HG03432 (cell line): ENCODE results near the gene RHBDL1.

Experiments used
- ATAC-seq: cut with Tn5 transposase; IDR thresholded peaks from one replicate; pipeline ENCODE4 v1.9.1; 2021; ENCODE audit warnings: mild to moderate bottlenecking, moderate library complexity; ENCODE audit not compliant: unreplicated experiment

RHBDL1 gene

DNA sequence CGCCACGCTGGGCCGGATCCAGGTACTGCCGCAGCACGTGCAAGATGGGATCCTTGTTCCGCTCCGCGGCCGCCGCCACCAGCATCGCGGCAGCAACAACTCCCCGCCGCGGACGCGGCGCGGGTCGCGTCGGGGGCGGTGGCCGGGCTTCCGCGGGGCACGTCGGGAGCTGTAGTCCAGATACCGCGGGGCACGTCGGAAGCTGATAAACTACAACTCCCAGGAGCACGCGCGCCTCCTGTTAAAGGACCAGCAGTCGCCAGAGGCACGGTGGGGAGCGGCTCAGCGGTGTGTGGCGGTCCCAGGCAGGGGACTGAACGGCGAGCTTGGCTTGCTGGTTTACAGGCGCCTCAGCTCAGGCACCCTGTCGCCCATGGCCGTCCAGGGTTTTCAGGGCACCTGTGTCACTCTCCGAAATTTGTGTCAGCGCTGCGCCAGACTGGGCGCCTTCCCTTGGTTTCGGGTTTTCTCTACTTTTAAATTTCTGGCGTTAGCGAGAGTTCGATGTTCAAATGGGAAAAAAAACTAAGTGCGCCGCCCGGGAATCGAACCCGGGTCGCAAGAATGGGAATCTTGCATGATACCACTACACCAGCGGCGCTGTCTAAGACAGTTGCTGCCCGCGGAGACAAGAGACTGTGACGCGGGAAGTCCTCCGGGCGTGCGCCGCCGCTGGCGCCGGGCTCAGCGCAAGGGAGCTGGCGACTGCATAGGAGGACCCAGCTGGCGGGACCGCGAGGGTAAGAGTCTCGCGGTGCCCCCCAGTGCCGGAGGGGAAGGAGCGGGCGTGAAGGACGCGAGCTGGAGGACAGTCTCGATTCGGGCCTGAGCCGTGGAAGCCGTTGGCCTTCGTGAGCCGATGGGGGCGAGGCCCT lies 39.0 kb upstream of the RHBDL1 start, which contains the start of gene METTL26:
Gene METTL26, minus strand, starts transcription at position 100 of the 875 bp plus-strand sequence. Its CDS starts 15 bp downstream, at position 85.
- peak; percentile 66 for ATAC-seq

DNA sequence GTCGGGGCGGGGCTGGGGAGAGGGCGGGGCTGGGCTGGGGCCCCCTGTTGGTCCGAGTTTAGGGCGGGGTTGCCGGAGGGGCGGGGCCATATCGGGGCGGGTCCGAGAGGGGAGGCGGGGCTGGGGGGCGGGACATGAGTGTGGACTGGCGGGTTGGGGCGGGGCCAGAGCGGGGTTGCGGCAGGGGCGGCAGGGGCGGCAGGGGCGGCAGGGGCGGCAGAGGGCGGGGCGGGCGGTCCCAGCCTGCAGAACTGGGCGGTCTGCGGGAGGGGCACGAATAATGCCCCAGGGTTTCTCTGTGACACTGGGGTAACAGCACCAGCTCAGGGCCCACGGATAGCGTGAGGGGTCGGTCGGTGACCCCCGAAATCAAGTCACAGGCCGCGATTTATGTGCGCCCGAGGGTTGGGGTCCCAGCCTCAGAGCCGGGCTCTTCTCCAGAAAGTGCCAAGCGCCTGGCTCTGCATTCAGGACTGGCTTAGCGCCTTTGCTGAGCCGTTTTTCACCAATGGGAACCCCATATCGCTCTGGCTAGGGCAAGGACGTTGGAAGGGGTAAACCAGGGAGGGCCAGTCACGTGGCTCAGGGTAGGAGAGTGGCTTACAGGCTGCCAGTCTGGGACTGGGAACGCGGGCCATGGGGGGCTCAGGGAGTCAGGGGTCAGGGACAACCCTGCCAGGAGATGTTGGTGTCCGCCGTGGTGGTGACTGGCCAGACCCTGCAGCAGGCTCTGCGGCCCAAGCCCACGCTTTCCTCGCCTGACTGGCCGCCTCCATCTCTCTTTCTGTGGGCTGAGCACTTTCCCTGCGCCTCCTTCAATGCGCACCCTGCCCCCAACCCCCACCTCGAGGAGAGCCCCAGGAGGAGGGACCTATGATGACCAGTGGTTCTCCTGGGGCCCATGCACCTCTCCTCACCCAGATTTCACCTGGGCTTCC lies 38.1 kb upstream of the RHBDL1 start:
- ATAC-seq: no peak

DNA sequence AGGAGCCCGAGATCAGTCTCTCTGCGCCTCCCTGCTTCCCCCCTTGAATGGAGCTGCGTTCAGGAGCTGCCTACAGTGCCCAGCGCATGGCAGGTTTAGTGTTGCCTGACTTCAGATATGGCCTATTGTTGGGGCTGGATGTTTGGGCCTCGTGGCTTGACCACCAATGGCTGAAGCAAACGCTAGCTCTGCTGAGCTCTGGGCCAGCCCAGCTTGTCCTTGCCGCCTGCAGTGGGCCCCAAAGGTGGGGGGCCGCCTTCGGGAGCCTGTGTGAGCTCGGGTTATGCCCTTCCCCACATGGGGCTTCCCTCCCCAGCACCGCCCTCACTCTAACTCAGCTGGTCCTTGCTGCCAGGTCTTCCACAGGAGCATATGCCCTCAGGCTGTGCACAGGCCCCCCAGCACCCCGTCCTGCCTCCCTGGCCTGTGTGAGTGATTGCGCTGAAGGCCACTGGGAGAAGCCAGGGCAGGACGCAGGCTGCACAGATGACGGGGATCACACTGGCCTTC lies 37.4 kb upstream of the RHBDL1 start:
- ATAC-seq: no peak

DNA sequence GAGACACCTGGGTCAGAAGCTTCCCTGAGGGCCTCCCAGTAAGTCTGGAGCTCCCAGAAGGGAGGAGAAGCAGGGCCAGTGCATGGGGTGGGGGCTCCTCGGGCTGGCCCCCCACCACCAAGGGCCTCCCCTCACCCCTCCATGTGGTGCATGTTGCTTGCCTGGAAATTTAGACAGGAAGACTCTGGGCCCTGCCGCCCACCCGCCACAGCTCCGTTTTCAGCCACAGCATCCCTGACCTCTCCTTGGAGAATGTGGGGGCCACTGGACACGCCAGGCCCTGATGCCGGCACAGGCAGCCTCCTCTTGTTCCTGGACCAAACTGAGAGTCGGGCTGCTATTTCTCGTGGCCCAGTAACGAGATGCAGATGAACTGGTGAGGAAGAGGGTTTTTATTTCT lies 36.6 kb upstream of the RHBDL1 start:
- ATAC-seq: no peak

DNA sequence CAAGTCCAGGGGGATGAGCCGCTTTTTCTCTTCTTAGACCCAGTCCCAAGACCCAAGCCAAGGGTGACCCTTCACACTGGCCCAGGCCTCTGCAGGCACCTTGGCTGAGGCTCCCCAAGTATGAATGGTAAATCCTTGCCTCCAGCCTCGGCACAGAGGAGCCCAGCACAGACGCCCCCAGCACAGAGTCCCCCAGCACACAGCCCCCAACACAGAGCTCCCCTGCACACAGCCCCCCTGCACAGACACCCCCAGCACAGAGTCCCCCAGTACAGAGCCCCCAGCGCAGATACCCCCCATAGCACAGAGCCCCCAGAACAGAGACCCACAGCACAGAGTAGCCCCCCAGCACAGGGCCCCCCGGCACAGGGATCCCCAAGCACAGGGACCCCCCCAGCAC lies 34.9 kb upstream of the RHBDL1 start:
- ATAC-seq: no peak

DNA sequence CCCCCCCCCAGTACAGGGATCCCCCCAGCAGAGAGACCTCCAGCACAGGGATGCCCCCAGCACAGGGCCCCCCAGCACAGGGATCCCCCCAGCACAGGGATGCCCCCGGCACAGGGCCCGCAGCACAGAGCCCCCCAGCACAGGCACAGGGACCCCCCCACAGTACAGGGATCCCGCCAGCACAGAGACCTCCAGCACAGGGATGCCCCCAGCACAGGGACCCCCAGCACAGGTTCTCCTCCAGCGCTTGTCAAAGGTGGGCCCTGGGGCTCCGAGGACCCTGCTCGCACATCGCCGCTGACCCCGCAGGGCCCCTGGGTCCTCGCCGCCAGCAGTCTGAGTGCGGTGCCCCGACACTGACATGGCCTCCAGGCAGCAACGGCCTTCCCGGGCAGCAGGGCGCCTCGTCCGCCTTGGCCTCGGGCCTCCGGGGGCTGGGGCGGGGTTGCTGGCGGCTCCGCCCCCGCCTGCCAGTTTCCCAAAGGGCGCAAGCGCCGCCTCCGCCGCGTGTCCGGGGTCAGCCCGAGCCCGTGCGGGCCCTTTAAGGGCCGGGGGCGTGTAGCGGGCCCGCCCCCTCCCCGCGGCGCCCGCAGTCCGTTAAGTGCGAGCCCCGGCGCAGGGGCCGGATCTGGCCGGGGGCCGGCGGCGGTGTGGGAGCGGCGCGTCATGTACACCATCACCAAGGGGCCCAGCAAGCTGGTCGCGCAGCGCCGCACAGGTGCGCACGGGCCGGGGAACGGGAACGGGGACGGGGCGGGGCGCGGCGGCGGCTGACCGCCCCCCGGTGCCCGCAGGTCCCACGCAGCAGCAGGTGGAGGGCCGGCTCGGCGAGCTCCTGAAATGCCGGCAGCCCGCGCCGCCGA lies 33.9 kb upstream of the RHBDL1 start, which contains the start of gene MCRIP2:
Gene MCRIP2, plus strand, starts transcription at position 503 of the 863 bp plus-strand sequence. Its CDS starts 164 bp downstream, at position 667.
- ATAC-seq: peak; percentile 50

DNA sequence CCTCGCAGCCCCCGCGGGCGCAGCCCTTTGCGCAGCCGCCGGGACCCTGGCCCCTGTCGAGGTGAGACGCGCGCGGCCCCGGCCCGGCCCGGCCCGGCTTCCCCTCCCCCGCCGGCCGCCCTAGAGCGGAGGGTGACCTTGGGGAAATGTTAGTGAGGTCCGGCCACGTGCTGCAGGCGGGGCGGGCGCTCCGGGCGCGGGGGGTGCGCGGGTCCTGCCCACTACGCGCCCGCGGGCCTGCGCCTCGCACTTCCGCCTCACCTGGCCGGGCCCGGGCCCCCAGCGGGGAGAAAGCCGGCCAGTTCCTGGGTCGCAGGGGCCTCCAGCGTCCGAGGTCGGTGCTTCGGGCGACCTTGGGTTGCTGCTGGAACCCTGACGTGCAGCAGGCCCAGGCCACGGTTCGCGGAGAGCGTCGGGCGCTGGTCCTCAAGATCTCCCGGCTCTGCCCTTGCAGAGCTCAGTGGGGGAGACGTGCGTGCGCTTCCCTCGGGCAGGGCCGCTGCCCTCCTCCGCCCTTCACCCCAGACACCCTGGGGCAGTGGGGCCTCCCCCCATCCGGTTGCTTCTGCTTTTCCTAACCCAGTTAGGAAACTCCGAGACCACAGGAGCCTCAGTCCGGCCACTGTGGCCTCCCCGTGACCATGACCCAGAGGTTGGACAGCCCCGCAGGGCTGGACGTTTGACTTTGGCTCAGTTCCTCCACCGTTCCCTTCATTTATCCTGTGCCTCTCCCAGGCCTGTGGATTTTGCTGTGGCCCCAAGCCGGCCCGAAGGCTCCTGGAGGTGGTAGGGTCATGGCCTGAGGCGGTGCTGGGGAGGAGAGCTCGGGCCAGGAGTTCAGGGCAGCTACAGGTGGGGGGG lies 33.1 kb upstream of the RHBDL1 start:
- peak; percentile 43 for ATAC-seq

DNA sequence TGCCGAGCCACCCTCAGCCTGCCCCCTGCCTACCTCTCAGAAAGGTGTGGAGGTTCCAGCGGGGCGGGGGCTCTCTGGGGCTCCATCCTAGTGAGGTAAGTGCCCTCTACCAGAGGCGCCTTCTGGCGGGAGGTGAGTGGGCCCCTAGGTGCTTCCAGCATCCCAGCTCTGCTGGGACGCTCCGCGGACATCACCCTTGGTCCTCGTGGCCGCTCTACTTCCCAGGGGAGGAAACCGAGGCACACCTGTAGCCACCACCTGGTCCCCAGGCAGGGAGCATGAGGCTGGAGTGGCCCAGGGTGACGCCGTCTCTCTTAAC lies 32.5 kb upstream of the RHBDL1 start:
- ATAC-seq: no peak

DNA sequence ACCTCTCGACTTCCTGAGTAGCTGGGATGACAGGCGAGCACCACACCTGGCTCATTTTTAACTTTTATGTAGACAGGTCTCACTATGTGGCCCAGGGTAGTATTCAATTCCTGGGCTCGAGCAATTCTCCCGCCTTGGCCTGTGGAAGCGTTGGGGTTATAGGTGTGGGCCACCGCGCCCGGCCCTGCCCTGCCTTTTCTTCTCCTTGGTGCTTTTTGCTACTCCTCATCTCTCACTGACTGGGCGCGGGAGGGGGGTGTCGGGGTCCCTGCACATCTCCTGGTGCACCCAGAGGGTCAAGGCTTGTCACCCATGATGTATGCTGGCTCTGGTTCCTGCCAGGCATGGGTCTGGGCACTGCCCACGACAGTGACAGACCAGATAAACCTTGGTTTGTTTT lies 30.9 kb upstream of the RHBDL1 start:
- no peak for ATAC-seq

DNA sequence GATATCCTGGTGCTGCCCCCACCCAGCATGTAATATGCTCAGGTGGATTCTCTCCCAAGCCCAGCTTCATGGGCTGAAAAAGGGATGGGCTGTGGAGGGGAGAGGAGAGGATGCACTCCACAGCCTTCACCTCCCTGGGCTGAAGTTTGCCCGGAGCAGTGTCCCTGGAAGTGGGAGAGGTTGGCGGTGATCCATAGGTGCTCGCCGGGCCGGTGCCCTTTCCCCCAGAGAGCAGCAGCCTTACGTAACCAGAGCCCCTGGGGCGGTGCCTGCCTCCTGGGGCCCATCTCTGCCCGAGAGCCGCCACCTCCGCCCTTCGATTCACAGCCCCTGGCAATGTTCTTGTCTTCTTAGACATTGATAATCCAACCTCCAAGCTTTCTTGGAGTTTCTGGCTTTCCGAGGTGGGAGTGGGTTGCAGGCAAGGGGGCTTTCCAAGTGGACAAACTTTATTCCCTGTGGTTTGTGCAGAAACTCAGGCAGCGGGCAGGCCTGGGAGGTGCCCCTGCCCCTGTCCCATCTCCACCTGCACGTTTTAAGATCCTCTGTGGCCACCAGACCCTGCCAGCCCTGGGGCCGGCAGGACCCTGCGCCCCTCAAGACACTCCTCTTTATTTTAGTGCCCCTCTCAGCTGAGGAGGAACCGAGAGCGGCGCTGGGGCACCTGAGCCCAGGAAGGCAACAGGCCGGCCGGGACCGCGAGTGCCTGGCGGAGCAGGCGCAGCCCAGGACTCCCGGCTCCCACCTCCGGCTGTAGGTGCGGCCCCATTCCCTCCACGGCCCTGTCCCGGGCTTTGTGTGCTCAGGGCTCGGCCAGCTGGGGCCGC lies 29.4 kb upstream of the RHBDL1 start:
- ATAC-seq: no peak

DNA sequence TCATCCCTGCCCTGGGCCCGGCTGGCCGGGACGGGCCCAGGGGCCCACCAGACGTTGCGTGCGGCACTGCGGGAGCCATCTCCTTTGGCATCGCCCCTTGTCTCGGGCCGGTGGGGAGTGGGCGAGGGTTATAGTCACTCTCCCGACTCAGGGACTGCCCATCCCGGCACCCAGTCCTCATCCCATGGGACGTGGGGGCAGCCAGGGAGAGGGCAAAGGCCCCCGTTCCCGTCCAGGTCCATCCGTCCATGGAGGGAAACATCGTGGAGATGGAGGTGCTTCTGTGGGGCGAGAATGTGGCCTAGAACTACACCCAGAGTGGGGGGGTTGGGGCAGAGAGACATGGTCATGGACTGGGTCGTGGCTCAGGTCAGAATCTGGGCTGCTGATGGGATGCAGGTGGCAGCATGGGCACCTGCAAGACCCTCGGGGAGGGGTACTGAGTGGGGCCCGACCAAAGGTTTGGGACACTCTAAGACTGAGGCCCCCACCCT lies 28.7 kb upstream of the RHBDL1 start:
- ATAC-seq: no peak

DNA sequence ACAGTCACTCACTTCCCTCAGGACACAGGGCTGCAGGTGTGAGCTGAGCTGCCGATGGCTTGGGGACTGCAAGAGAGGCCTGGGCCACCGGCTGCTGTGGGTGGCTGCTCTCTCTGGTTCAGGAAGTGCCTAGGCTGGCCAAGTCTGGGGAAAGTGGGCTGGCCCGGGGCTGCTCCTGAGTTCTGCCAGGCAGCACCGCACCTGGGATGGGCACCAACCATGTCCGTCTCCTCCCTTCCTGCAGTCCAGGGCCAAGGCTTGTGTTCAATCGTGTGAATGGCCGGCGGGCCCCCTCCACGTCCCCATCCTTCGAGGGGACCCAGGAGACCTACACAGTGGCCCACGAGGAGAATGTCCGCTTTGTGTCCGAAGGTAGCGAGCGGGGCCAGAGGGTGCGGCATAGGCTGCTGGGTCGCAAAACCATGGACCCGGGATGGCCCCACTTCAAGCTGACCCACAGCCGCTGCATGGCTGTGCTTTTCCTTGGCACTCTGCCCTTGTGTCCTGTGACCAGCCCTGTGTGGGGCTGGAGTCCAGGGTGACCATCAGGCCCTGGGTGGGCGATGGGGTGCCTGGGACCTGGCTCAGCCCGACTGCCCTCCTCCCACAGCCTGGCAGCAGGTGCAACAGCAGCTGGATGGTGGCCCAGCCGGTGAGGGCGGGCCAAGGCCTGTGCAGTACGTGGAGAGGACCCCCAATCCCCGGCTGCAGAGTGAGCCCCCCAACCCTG lies 28.1 kb upstream of the RHBDL1 start:
- ATAC-seq: no peak

DNA sequence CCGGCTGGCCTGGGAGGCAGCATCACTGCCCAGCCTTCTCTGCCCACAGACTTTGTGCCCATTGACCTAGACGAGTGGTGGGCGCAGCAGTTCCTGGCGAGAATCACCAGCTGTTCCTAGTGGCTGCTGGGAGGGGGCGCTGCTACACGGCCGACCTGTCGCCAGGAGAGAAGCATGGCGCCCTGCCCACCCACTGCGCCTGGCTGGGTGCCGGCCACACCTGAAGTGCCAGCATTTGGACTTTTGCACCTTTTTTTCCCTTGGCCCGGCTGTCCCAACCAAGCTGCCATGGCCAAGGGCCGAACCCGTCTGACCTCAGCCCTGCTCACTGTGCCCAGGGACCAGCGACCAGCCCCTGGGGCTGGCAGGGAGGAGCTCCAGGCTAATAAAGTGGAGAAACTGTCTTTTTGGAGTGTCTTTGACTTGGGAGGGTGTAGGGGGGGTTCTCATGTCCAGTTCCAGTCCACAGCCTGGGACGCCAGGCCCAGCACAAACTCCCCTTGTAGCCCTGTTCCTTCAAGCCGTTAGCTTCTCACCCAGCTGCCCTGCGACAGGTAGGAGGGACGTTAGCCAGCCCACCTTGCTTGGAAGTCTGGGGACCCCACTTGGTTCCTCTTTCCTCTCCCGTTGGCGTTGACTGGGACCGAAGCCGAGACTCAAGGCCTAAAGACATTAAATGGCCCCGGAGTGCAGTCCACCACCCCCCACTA lies 27.2 kb upstream of the RHBDL1 start:
- no peak for ATAC-seq

DNA sequence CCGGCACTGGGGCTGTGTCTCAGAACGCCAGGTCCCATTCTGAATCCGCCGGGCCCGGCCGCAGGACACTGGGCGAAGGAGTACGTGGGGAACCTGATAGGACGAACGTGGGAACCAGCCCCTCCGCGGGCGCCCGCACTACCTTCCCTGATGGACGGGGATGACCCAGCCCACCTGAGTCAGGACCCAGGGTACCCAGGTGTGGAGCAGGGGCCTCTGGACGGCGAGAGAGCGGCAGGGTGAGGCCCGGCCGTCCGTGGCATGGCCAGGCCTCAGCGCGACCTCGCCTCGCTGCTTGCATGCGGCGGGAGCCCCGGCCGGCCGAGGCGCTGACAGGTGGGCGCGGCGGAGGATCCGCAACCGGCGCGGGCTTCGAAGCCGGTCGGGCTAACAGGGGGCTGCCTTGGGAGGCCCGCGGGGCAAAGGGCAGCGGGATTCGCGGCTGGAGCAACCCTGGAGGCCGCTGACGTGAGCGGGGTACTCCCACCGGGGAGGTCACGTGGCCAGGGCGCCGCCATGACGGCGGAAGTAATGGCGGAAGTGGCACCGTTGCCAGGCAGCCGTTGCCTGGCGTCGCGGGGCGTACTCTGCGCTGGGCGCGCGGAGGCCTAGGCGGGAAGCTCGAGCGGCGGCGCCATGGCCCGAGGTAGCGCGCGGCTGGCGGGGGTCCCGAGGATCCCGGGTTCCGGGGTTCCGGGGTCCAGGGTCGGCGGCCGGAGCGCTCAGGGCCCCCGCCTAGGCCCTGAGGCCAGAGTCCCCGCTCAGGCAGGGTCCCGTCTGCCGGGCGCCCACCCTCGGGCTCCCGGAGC lies 26.5 kb upstream of the RHBDL1 start, which contains the start of gene WDR90:
Gene WDR90, plus strand, starts transcription at position 585 of the 809 bp plus-strand sequence. Its CDS starts 52 bp downstream, at position 637.
- ATAC-seq: peak; percentile 80

DNA sequence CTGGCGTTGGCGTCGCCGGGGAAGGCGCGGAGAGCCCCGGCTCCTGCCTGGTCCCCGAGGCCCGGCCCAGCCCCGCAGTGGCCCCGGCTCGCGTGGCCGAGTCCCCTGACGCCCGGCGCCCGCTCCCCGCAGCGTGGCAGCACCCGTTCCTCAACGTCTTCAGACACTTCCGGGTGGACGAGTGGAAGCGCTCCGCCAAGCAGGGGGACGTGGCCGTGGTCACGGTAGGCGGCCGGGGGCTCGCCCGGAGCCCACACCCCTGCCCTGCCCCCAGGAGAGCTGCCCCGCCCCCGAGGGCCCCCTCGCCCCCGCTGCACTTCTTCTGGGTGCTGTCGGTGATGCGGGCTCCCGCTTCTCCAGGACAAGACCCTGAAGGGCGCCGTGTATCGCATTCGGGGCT lies 25.8 kb upstream of the RHBDL1 start:
- ATAC-seq: peak; percentile 12

DNA sequence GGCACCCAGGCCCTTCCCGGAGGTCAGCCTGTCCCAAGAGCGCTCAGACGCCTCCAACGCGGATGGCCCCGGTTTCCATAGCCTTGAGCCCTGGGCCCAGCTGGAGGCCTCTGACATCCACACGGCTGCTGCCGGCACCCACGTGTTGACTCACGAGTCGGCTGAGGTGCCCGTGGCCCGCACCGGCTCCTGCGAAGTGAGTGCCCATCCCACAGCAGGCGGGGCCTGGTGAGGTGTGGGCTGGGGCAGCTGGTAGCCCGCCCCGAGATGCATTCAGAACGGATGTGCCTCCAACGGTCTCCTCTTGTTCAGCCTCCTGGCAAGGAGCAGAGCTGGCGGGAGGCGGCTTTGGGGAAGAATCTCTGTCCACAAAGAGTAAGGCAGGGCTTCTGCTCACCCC lies 23.6 kb upstream of the RHBDL1 start:
- no peak for ATAC-seq
